A549 (cell line): ENCODE results near the gene DEFB129. TPM values are rescaled to one million over a fixed set of nuclear protein-coding genes. Genes with fewer than 3 reads are reported as not detected.

Source experiments
- ATAC-seq, 2 experiments: fragments of 200-7000 bp in 1 of 2; fragments of >200 bp in 1 of 2; cut with Nextera tagmentation in 1 of 2; cut with Tn5 transposase in 1 of 2; 3 replicates each; pipeline versions ENCODE4 v1.8.0 to v1.9.1; 2018 to 2020; ENCODE audit warnings: mild to moderate bottlenecking in 1 of 2, moderate library complexity in 1 of 2
- CTCF ChIA-PET: fragments of 300-600 bp; sonication (Branson Sonifier 250); formaldehyde crosslinking; extraction: SDS; loops from one replicate; lab custom pipeline; 2021; ENCODE audit warnings: antibody characterized with exemption, inconsistent platforms; lab: Yijun Ruan, JAX
- POLR2A ChIA-PET: fragments of 350-600 bp; formaldehyde crosslinking; extraction: SDS; loops from one replicate; lab custom pipeline; 2021; ENCODE audit warnings: antibody characterized with exemption, inconsistent platforms; lab: Yijun Ruan, JAX
- DNase-seq, 2 experiments: peaks; one replicate each; pipeline versions ENCODE4 v3.0.0 to v3.0.0-alpha.2; 2011 to 2016; ENCODE audit warnings: low read depth in 1 of 2, low spot score in 1 of 2
- FAIRE-seq: peaks from 2 replicates; lab custom pipeline; 2011; peaks lifted over from hg19 to GRCh38; lab: Jason Lieb, UNC
- H3K27ac ChIP-seq, 2 experiments: fragments of >200 bp; sonication (Bioruptor Twin); formaldehyde crosslinking; 3 replicates each; pipeline ENCODE4 v1.5.1; 2016 to 2017
- H3K4me1 ChIP-seq: fragments of >200 bp; sonication (Bioruptor Twin); formaldehyde crosslinking; 3 replicates; pipeline ENCODE4 v1.6.1; 2016
- H3K4me2 ChIP-seq: fragments of >200 bp; sonication (Bioruptor Twin); formaldehyde crosslinking; 3 replicates; pipeline ENCODE4 v1.6.1; 2016
- H3K4me3 ChIP-seq: fragments of >200 bp; sonication (Bioruptor Twin); formaldehyde crosslinking; 3 replicates; pipeline ENCODE4 v1.5.1; 2016
- H3K9me3 ChIP-seq: fragments of >200 bp; sonication (Bioruptor Twin); formaldehyde crosslinking; 3 replicates; pipeline ENCODE4 v1.6.1; 2016
- CBX8 ChIP-seq: fragments of 200-600 bp; sonication (generic); IDR thresholded peaks from 2 replicates; pipeline ENCODE4 v1.6.1; 2016
- CHD2 ChIP-seq: fragments of 150-350 bp; IDR thresholded peaks from 2 replicates; pipeline ENCODE4 v1.6.1; 2014; ENCODE audit warnings: low read length; ENCODE audit not compliant: partially characterized antibody
- CHD4 ChIP-seq: fragments of 200-600 bp; sonication (generic); IDR thresholded peaks from 2 replicates; pipeline ENCODE4 v1.6.1; 2016; ENCODE audit warnings: antibody characterized with exemption, mild to moderate bottlenecking, borderline replicate concordance
- ESRRA ChIP-seq: fragments of 150-350 bp; IDR thresholded peaks from 2 replicates; pipeline ENCODE4 v1.6.1; 2014; ENCODE audit warnings: mild to moderate bottlenecking, low read length, borderline replicate concordance
- HEYL ChIP-seq: fragments of 250-450 bp; sonication (Bioruptor Pico); IDR thresholded peaks from 2 replicates; pipeline ENCODE4 v1.8.0; 2021; ENCODE audit warnings: mild to moderate bottlenecking, moderate library complexity
- MYC ChIP-seq: IDR thresholded peaks from 2 replicates; pipeline ENCODE4 v1.6.1; 2012; ENCODE audit warnings: mild to moderate bottlenecking, inconsistent platforms, low read length, improper control_type of control experiment, borderline replicate concordance
- POLR2AphosphoS2 ChIP-seq: conservative IDR thresholded peaks from 2 replicates; pipeline ENCODE4 v1.6.1; 2012; ENCODE audit warnings: low read length, improper control_type of control experiment, inconsistent platforms
- RAD21 ChIP-seq, 2 experiments: fragments of >200 bp in 1 of 2; sonication (Bioruptor Twin) in 1 of 2; formaldehyde crosslinking in 1 of 2; IDR thresholded peaks in 1 of 2; conservative IDR thresholded peaks in 1 of 2; 2 replicates in 1 of 2; 3 replicates in 1 of 2; pipeline ENCODE4 v1.6.1; 2012 to 2018; ENCODE audit warnings: inconsistent platforms in 1 of 2
- RCOR1 ChIP-seq: fragments of 150-350 bp; IDR thresholded peaks from 2 replicates; pipeline ENCODE4 v1.6.1; 2014; ENCODE audit warnings: antibody characterized with exemption, low read length, low read depth
- SMC3 ChIP-seq: fragments of >200 bp; sonication (Bioruptor Twin); formaldehyde crosslinking; IDR thresholded peaks from 3 replicates; pipeline ENCODE4 v1.6.1; 2018; ENCODE audit warnings: inconsistent platforms
- TFCP2L1 ChIP-seq: fragments of 250-450 bp; sonication (Bioruptor Pico); IDR thresholded peaks from 2 replicates; pipeline ENCODE4 v1.5.0; 2021; ENCODE audit warnings: mild to moderate bottlenecking
- ZFP36 ChIP-seq: fragments of 450-650 bp; IDR thresholded peaks from 2 replicates; pipeline ENCODE4 v1.6.1; 2014; ENCODE audit warnings: borderline replicate concordance; ENCODE audit not compliant: partially characterized antibody
- WGBS: methylation state at CpG from one replicate; pipeline ENCODE4 v1.1.6; 2017; ENCODE audit errors: missing lambda C conversion rate; 5-methylcytosine and 5-hydroxymethylcytosine counted together
- polyA plus RNA-seq, 4 experiments: library from polyadenylated mRNA; depleted of rRNA in 3 of 4; stranded (reverse); fragments of >200 nt; fragmentation: RNase III in 1 of 4; extraction: RNeasy Plus Mini Kit Qiagen cat#74134 plus additional on column Dnase treatment in 1 of 4; gene quantifications; 2 replicates in 3 of 4; 3 replicates in 1 of 4; pipeline ENCODE4 v1.2.3, GENCODE V29; 2011 to 2017
- TF ChIP-seq, protein P1 (sequence below): fragments of 200-600 bp; sonication (generic); IDR thresholded peaks from 2 replicates; pipeline ENCODE4 v1.6.1; 2016; ENCODE audit warnings: antibody characterized with exemption, mild to moderate bottlenecking, moderate library complexity
- TF ChIP-seq, protein P2 (sequence below): fragments of >200 bp; sonication (Bioruptor Twin); formaldehyde crosslinking; IDR thresholded peaks from 3 replicates; pipeline ENCODE4 v1.6.1; 2016
- TF ChIP-seq, protein P3 (sequence below): IDR thresholded peaks from 2 replicates; pipeline ENCODE4 v1.6.1; 2012
- TF ChIP-seq, protein P4 (sequence below): fragments of 450-650 bp; IDR thresholded peaks from 2 replicates; pipeline ENCODE4 v1.6.1; 2014; ENCODE audit warnings: antibody characterized with exemption
- TF ChIP-seq, protein P5 (sequence below): fragments of >200 bp; sonication (Bioruptor Twin); formaldehyde crosslinking; IDR thresholded peaks from 3 replicates; pipeline ENCODE4 v1.5.1; 2016
- TF ChIP-seq, protein P6 (sequence below): fragments of 150-350 bp; IDR thresholded peaks from 2 replicates; pipeline ENCODE4 v1.6.1; 2014; ENCODE audit warnings: low read depth, mild to moderate bottlenecking, low read length

The DEFB129 gene
- polyA plus RNA-seq, 2 of the 4 experiments (the other 2 are of a cell fraction), result not detected

DNA sequence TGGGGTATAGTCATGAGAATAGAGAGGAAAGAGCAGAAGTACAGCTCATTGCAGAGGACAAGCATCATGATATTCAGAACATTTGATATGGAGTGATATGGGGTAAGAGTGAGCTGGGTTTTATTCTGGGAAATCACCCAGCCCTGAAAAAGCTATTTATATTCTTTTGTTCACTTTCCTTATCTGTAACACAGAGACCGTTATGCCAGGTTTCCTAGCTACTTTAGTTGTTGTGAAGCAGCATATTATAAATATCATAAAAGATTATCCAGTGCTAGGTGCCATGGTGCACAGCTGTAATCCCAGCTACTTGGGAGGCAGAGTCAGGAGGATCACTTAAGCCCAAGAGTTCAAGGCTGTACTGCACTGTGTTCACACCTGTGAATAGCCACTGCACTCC lies 9.8 kb upstream of the DEFB129 start:
- WGBS, result 19% methylated on average over 1 of the region's 1 CpG
- Histone ChIP-seq H3K4me1 (no peaks in the 10 kb centered on the region), H3K4me3 (no peak overlapping the region), H3K27ac (no peak overlapping the region), H3K4me2 (no peak overlapping the region), H3K9me3 (no peaks in the 10 kb centered on the region)
- ATAC-seq (no peak), FAIRE-seq (no peak), DNase-seq (no peak)
- CTCF ChIA-PET, result interaction anchor here (2.4 kb wide), 1 partner anchor 114 kb away, joined by 6 read pairs; no protein-coding TSS in a partner anchor
- POLR2A ChIA-PET, result no interaction called here
- TF ChIP-seq RCOR1 (no peak), CHD2 (no peak), TFCP2L1 (no peak), CHD4 (no peak), CBX8 (no peak), HEYL (CRISPR knock-in tag) (no peak)
- TF ChIP-seq, protein P1, sequence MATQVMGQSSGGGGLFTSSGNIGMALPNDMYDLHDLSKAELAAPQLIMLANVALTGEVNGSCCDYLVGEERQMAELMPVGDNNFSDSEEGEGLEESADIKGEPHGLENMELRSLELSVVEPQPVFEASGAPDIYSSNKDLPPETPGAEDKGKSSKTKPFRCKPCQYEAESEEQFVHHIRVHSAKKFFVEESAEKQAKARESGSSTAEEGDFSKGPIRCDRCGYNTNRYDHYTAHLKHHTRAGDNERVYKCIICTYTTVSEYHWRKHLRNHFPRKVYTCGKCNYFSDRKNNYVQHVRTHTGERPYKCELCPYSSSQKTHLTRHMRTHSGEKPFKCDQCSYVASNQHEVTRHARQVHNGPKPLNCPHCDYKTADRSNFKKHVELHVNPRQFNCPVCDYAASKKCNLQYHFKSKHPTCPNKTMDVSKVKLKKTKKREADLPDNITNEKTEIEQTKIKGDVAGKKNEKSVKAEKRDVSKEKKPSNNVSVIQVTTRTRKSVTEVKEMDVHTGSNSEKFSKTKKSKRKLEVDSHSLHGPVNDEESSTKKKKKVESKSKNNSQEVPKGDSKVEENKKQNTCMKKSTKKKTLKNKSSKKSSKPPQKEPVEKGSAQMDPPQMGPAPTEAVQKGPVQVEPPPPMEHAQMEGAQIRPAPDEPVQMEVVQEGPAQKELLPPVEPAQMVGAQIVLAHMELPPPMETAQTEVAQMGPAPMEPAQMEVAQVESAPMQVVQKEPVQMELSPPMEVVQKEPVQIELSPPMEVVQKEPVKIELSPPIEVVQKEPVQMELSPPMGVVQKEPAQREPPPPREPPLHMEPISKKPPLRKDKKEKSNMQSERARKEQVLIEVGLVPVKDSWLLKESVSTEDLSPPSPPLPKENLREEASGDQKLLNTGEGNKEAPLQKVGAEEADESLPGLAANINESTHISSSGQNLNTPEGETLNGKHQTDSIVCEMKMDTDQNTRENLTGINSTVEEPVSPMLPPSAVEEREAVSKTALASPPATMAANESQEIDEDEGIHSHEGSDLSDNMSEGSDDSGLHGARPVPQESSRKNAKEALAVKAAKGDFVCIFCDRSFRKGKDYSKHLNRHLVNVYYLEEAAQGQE, result no peak
- TF ChIP-seq, protein P2, sequence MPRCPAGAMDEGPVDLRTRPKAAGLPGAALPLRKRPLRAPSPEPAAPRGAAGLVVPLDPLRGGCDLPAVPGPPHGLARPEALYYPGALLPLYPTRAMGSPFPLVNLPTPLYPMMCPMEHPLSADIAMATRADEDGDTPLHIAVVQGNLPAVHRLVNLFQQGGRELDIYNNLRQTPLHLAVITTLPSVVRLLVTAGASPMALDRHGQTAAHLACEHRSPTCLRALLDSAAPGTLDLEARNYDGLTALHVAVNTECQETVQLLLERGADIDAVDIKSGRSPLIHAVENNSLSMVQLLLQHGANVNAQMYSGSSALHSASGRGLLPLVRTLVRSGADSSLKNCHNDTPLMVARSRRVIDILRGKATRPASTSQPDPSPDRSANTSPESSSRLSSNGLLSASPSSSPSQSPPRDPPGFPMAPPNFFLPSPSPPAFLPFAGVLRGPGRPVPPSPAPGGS, result no peak

DNA sequence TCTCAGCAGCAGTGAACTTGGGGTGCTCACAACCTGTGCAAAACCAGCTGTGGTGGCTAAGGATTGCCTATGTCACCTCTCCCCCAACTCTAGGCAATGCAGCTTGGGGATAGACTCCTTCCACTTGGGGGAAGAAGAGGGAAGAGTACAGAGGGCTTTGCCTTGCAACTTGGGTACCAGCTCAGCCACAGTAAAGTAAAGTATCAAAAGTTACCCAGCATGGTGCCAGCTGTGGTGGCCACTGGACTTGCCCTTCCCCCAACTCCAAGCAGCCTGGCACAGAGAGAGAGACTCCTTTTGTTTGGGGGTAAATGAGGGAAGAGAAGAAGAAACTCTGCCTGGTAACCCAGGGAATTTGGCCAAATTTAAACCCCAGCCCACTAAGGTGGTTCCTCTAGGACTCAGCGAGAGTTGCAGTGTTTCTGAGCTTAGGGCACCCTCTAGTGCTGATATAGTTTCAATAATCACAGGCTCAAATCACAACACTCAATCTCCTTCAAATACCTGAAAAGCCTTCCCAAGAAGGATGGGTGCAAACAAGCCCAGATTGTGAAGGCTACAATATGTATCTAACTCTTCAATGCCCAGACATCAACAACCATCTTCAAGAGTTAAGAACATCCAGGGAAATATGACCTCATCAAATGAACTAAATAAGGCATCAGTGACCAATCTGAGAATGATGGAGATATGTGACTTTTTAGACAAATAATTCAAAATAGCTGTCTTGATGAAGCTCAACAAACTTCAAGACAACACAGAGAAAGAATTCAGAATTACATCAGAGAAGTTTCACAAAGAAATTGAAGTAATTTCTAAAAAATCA lies 7.6 kb upstream of the DEFB129 start:
- ATAC-seq, result peak; percentile 90 to 94
- POLR2A ChIA-PET, result no interaction called here
- TF ChIP-seq RAD21 (conservative IDR thresholded peaks at IDR 0.05 in 1 of 2, IDR thresholded peaks at IDR 0.05 in 1 of 2), result peak; percentile 78 to 84
- TF ChIP-seq MYC, result no peak
- no peak for TF ChIP-seq CBX8
- no peak for TF ChIP-seq POLR2AphosphoS2
- TF ChIP-seq ESRRA, result no peak
- TF ChIP-seq HEYL (CRISPR knock-in tag), result no peak
- TF ChIP-seq ZFP36, result no peak
- TF ChIP-seq SMC3, result peak; percentile 53
- TF ChIP-seq, protein P3, sequence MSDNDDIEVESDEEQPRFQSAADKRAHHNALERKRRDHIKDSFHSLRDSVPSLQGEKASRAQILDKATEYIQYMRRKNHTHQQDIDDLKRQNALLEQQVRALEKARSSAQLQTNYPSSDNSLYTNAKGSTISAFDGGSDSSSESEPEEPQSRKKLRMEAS, result no peak
- TF ChIP-seq, protein P4, sequence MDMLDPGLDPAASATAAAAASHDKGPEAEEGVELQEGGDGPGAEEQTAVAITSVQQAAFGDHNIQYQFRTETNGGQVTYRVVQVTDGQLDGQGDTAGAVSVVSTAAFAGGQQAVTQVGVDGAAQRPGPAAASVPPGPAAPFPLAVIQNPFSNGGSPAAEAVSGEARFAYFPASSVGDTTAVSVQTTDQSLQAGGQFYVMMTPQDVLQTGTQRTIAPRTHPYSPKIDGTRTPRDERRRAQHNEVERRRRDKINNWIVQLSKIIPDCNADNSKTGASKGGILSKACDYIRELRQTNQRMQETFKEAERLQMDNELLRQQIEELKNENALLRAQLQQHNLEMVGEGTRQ, result no peak
- TF ChIP-seq, protein P5, sequence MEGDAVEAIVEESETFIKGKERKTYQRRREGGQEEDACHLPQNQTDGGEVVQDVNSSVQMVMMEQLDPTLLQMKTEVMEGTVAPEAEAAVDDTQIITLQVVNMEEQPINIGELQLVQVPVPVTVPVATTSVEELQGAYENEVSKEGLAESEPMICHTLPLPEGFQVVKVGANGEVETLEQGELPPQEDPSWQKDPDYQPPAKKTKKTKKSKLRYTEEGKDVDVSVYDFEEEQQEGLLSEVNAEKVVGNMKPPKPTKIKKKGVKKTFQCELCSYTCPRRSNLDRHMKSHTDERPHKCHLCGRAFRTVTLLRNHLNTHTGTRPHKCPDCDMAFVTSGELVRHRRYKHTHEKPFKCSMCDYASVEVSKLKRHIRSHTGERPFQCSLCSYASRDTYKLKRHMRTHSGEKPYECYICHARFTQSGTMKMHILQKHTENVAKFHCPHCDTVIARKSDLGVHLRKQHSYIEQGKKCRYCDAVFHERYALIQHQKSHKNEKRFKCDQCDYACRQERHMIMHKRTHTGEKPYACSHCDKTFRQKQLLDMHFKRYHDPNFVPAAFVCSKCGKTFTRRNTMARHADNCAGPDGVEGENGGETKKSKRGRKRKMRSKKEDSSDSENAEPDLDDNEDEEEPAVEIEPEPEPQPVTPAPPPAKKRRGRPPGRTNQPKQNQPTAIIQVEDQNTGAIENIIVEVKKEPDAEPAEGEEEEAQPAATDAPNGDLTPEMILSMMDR, result peak; percentile 69
- TF ChIP-seq, protein P6, sequence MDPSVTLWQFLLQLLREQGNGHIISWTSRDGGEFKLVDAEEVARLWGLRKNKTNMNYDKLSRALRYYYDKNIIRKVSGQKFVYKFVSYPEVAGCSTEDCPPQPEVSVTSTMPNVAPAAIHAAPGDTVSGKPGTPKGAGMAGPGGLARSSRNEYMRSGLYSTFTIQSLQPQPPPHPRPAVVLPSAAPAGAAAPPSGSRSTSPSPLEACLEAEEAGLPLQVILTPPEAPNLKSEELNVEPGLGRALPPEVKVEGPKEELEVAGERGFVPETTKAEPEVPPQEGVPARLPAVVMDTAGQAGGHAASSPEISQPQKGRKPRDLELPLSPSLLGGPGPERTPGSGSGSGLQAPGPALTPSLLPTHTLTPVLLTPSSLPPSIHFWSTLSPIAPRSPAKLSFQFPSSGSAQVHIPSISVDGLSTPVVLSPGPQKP, result no peak

More for the DNA sequence above, 7.6 kb upstream of the DEFB129 start:
- peak; percentile 73 for FAIRE-seq
- 0% methylated on average over 1 of the region's 1 CpG for WGBS
- H3K9me3 ChIP-seq, result no peaks in the 10 kb centered on the region
- DNase-seq, result peak; percentile 49 to 51
- H3K4me2 ChIP-seq, result no peak overlapping the region
- H3K27ac ChIP-seq, result no peak overlapping the region
- CTCF ChIA-PET, result interaction anchor here (0.6 to 1.8 kb wide), 11 partner anchors 8 to 111 kb away, joined by 3 to 8 read pairs (median 4); partner anchors contain the start of gene DEFB129
- no peak overlapping the region for H3K4me3 ChIP-seq
- no peaks in the 10 kb centered on the region for H3K4me1 ChIP-seq
